K562 (cell line): Measurements from ENCODE around the gene ABCB6. TPM values are rescaled to one million over a fixed set of nuclear protein-coding genes. Genes with fewer than 3 reads are reported as not detected.
A peak's percentile ranks its signal among the peaks of the same experiment; 100 is the strongest.

Experiments
- ADNP ChIP-seq: fragments of 200-800 bp; sonication (Bioruptor generic); IDR thresholded peaks from 2 replicates; pipeline ENCODE4 v1.6.1; 2016; ENCODE audit warnings: missing genetic modification characterization, missing compliant biosample characterization
- ARID4B ChIP-seq: sonication (generic); formaldehyde crosslinking; IDR thresholded peaks from 2 replicates; pipeline ENCODE4 v1.8.0; 2022; ENCODE audit warnings: mild to moderate bottlenecking, missing genetic modification reagents
- CEBPB ChIP-seq: fragments of 450-650 bp; IDR thresholded peaks from 2 replicates; pipeline ENCODE4 v1.6.1; 2016; ENCODE audit warnings: missing genetic modification characterization, missing compliant biosample characterization
- ILK ChIP-seq: fragments of 450-650 bp; IDR thresholded peaks from 2 replicates; pipeline ENCODE4 v1.6.1; 2016; ENCODE audit warnings: missing genetic modification characterization, low read depth, mild to moderate bottlenecking, missing compliant biosample characterization, moderate library complexity, borderline replicate concordance
- KLF10 ChIP-seq: fragments of 250-450 bp; sonication (Bioruptor Pico); IDR thresholded peaks from 2 replicates; pipeline ENCODE4 v1.6.1; 2021; ENCODE audit warnings: matching md5 sums
- RHOXF2B ChIP-seq: fragments of 250-450 bp; sonication (Bioruptor Pico); conservative IDR thresholded peaks from 2 replicates; pipeline ENCODE4 v1.5.1; 2021
- SIN3A ChIP-seq, 2 experiments: fragments of 150-350 bp in 1 of 2; IDR thresholded peaks; 2 replicates each; pipeline ENCODE4 v1.6.1; 2011 to 2016; ENCODE audit warnings: borderline replicate concordance in 2 of 2, low read depth in 2 of 2, low read length in 2 of 2, mild to moderate bottlenecking in 2 of 2, moderate library complexity in 2 of 2; ENCODE audit not compliant: control insufficient read depth in 1 of 2
- STAT6 ChIP-seq: sonication (generic); formaldehyde crosslinking; IDR thresholded peaks from 2 replicates; pipeline ENCODE4 v1.8.1; 2023; ENCODE audit warnings: mild to moderate bottlenecking, missing genetic modification reagents
- ZNF165 ChIP-seq: fragments of 250-450 bp; sonication (Bioruptor Pico); IDR thresholded peaks from 2 replicates; pipeline ENCODE4 v1.4.0; 2020; ENCODE audit warnings: borderline replicate concordance
- ZNF347 ChIP-seq: fragments of 450-650 bp; formaldehyde crosslinking; IDR thresholded peaks from 2 replicates; pipeline ENCODE4 v1.4.0; 2020; ENCODE audit warnings: low read depth, mild to moderate bottlenecking, moderate library complexity
- ZNF436 ChIP-seq: fragments of 250-450, 450-650 bp; sonication (Bioruptor Pico); formaldehyde crosslinking; IDR thresholded peaks from 2 replicates; pipeline ENCODE4 v1.7.0; 2020; ENCODE audit warnings: mild to moderate bottlenecking
- ZNF57 ChIP-seq: fragments of 450-650 bp; formaldehyde crosslinking; IDR thresholded peaks from 2 replicates; pipeline ENCODE4 v1.4.0; 2020; ENCODE audit warnings: mild to moderate bottlenecking, moderate library complexity
- ZNF77 ChIP-seq: fragments of 250-450 bp; sonication (Bioruptor Pico); IDR thresholded peaks from 2 replicates; pipeline ENCODE4 v1.5.0; 2020
- polyA plus RNA-seq, 8 experiments: library from polyadenylated mRNA; depleted of rRNA in 4 of 8; stranded (reverse) in 5 of 8; unstranded in 3 of 8; fragments of >200 nt; fragmentation: Nextera tagmentation in 2 of 8; fragmentation: Illumina TruSeq in 1 of 8; extraction: Ambion mirVana in 2 of 8; extraction: Trizol in 1 of 8; gene quantifications; 2 replicates each; pipeline versions ENCODE4 v1.2.1 to v1.2.3, GENCODE V29; 2011 to 2014; ENCODE audit warnings: inconsistent platforms in 1 of 8, missing spikeins in 1 of 8
- total RNA-seq, 7 experiments: library from RNA; depleted of rRNA in 6 of 7; stranded (reverse); fragments of >200 nt in 6 of 7; fragmentation: Illumina TruSeq in 2 of 7; extraction: Trizol in 2 of 7; gene quantifications; 2 replicates each; pipeline versions ENCODE4 v1.2.1 to v1.2.3, GENCODE V29; 2011 to 2021; ENCODE audit warnings: low replicate concordance in 1 of 7

Gene ABCB6
- total and polyA plus RNA-seq, 9 of the 15 experiments (the other 6 are each of a cell fraction or from before 2014, with no cell fraction given) = 3.7 to 29.8 (median 16.8) TPM

GRCh38 chr2:219176818-219177551 lies 41.8 kb downstream of the ABCB6 start, which contains the start of gene CNPPD1 (continued):
- TF ChIP-seq ARID4B (peak; percentile 71; the same call in 1 of the 2 replicates), RHOXF2B (CRISPR knock-in tag) (no peak), ZNF77 (no peak), ADNP (tag) (no peak), ZNF436 (CRISPR knock-in tag) (no peak), ILK (no peak), ZNF165 (CRISPR knock-in tag) (no peak), SIN3A (IDR thresholded peaks at IDR 0.05; ENCODE audit: borderline replicate concordance in 2 of 2, control insufficient read depth in 1 of 2, low read depth in 2 of 2, low read length in 2 of 2) (0 out of 4 replicates have a peak, but pooled peaks have one; percentile 4 to 19), STAT6 (no peak), CEBPB (no peak), ZNF347 (CRISPR knock-in tag) (no peak), ZNF57 (no peak), KLF10 (CRISPR knock-in tag) (no peak)
